GM19035 (cell line): ENCODE results near the gene TSPAN18.

Experiments used
- ATAC-seq: cut with Tn5 transposase; IDR thresholded peaks from one replicate; pipeline ENCODE4 v1.9.1; 2021; ENCODE audit not compliant: unreplicated experiment

The TSPAN18 gene, protein sequence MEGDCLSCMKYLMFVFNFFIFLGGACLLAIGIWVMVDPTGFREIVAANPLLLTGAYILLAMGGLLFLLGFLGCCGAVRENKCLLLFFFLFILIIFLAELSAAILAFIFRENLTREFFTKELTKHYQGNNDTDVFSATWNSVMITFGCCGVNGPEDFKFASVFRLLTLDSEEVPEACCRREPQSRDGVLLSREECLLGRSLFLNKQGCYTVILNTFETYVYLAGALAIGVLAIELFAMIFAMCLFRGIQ

DNA sequence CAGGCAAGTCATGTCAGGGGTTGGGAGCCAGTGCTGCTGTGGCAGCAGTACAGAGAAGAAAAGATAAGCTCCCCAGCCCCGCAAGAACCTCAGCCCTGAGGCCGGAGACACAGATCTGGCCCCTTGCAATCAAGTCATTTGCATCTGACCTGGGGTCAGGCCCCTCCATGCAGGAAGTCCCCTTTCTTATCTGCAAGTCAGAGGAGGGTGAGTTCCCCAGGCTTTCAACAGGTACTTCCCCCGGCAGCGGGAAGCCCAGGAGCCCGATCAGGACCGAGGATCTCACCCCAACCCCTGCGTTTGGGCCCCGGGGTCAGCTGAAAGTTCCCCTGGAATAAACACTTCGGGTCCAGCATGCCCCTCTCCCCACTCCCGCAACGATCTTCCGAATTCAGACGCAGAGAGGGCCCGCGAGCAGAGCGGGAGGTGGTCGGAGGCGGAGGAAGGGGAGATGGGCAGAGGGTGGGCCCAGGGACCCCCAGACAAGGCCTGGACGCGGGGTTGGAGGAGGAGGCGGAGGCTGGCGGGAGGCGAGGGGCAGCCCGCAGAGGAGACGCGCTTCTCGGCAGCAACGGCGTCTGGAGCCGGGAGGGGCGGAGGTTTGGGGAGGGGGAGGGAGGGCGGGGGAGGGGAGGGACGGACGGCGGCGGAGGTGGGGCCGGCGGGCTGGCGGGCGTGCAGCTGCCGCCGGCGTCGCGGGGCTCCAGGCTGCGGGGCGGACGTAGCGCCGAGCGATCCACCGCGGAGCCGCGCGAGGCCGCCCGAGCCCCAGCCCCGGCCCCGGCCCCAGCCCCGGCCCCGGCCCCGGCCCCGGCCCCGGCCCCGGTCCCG is at the start of gene TSPAN18:
TSPAN18 (plus strand) TSS at position 680 of the 831 bp plus-strand sequence. CDS start 179,455 bp downstream, outside the sequence.
- ATAC-seq: peak; percentile 77

DNA sequence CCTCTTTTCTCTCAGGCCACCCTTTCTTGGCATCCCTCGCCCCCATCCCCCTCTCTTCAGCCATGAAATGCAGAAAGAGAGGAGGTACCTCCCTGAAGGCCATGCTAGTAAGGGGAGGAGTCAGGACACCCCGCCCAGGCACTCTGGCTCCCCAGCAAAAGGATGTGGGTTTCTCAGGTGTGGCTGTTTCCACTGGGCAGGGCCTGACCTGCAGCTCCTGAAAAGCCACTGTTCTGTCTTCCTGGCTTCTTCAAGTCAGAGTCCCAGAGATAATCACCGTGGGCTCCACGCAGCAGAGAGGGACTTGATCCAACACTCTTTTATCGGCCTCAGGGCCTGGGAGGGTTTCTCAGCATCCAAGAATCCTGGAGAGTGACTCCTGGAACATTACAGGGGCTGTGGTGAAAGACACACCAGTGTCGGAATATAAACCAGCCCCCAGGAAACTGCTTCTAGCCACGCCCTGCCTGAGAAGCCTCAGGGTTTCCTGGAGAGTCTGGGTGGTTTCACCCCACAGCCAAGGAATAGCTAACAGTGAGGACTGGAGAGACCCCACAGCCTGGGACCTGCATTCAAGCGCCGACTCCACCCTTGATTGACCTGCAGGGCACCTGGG is 45.7 kb upstream of the TSPAN18 start:
- no peak for ATAC-seq

DNA sequence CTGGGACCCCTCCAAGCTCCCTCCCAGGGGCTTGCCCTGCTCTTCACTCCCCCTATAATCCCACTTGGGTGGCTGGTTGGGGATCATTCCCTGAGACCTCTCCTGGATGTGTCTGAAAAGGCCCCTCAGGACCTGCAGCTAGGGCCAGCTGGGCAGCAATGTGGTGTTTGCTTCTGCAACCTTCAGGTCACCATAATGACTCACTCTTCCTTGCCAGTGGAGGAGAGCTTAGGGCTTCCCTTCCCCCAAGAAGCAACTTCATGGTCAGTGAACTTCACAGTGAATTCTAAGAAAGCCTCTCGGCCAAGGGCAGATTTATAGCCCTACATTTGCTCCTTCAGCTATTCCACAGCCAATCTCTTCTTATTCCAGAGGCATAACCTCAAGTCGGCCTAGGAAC is 45.1 kb upstream of the TSPAN18 start:
- ATAC-seq: no peak

DNA sequence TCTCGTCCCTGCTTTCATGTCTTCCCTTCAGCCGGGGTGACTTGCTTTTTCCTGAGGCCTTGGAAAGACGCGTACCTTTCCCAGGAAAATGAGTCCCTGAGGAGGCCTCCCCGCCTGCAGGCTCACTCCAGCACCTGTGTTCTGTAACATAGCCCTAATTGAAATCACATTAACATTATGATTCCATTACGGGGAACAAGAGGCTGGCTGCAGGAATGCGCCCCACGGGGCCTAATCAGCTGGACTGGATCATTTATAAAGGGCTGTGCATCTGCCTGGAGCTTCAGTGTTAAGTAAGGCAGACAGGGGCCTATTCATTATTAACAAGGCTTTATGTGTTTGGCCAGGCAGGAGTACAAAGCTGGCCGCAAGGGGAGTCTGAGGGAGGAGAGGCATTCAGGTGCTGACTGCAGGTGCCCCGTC is 41.9 kb upstream of the TSPAN18 start:
- ATAC-seq: no peak

DNA sequence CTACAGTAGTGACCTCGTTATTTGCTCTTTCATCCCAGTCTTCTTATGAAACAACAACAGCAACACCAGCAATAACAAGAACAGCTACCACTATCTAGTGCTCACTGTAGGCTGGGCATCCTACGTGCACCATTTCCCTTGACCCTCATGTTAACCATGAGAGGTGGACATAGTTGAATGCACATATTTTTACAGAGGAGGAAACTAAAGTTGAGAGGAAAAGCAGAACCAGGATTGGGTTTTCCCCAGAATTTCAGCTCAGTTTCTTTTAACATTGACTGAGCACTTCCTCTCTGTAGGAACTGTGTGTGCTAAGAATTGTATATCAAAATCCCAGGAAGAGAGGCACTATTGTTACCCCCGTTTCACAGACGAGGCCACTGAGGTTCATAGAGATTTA is 39.4 kb upstream of the TSPAN18 start:
- no peak for ATAC-seq

DNA sequence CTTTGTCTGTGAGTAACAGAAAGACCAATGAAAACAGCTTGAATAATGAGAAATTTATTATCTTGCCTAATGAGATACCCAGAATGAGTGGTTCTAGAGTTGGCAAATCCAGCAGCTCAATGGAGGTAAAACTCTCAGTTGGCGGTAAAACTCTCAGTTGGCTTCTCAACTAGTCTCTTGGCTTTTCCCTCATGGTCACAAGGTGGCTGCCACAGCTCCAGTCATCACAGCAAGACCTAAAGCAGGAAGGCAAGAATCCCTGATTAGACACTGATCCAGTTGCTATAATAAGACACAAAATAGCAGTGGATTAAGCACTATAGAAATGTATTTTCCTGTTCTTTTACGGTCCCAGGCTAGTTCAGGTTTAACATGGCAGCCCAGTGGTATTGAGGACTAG is 37.5 kb upstream of the TSPAN18 start:
- no peak for ATAC-seq

DNA sequence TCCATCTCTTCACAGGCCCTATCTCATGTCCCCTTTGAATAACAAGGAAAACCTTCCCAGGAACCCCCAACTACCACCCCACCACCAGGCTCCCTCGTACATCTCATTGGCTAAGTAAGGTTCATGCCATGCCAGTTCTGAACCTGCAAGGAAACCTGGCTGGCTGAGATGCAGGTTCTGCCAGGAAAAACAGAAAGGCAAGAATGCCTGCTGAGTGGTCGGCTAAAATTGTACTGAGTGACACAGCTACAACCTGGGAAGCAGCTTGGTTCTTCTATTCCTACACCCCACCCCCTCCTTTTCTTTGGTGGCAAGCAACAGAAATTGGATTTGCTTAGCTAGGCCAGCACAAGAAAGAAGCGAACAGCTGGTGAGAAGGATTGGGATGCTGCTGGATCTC is 36.1 kb upstream of the TSPAN18 start:
- no peak for ATAC-seq

DNA sequence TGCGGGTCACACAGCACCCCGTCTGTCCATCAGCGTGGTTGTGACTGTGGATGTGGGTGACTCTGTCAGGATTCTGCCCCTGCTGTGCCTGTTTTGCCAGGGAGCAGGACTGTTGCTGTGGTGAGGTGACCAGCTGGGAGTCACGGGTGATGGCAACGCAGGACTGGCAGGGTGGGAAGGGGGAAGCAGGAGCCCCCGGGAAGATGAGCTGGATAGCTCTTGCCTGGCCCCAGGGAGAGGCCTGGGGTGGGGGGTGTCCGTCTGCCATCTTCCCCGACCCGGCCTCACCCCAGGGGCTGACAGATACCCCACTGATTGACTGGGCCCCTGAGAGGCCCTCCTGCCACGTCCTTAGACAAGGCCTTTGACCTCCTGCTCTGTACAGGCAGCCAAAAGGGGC is 34.3 kb upstream of the TSPAN18 start:
- ATAC-seq: no peak

DNA sequence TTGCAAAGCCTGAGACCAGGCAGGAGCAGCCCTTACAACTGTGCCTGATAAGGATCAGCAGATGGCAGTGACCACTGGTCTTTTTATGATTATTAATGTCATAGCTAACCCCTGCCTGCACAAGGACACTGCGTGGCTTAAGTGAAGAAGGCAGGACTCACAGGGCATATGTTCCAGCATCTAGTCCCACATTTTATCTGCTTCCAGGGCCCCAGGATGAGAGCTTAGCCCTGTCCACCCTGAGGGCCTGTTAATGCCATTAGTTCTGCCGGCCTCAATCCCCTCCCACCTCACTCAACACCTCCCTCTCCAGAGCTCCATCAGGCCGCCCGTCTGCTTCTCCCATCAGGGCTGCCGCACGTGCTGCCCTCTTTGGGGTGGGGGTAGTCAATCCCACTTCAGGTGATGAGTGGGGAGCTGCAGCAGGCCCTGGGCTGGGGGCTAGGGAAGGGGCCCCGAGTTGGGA is 33.1 kb upstream of the TSPAN18 start:
- no peak for ATAC-seq

DNA sequence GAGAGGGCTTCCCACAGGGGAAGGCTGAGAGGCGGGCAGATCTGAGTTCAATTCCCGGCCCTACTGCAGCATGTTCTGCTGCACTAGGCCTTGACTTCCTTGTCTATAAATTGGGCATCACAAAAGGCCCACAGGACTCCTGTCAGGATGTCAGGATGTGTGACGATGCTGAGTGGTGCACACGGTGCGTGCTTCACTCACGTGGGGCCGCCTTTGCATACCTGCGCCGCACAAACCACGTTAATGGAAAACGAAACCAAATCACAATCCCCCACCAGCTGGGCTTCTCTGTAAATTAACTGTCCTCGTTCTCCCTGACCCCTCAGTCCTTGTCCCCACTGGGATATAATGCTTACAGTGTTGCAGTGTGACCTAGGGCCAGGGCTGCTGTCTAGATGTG is 32.3 kb upstream of the TSPAN18 start:
- ATAC-seq: no peak

DNA sequence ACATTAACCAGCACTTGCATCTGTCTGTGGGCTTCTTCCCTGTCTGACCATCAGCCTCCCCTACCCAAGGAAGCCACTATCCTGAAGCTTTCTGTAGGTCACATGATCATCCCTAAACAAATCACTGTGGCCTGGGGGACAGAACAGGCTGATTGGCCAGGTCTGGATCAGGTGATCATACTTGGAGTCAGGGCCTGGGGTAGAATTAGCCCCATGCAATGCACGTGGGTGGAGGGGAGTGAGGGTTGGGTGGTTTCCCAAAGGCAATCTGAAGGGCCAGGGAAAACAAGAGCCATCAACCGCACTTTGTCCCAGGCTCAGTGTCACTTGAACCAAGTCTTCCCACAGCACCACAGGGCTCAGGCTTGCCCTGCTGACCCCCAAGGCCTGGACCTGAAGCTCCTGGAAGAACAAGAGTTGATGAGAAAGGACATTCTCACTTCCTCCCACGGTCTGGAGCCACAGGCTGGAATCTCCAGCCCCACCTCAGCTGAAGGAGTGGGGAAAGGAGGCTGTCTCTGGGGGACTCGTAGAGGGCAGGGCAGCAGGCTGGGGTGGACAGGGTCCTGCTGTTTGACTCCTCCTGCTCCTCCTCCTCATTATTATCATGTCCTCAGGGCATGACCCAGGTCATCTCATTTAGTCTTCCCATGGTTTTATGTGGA is 31.5 kb upstream of the TSPAN18 start:
- no peak for ATAC-seq

DNA sequence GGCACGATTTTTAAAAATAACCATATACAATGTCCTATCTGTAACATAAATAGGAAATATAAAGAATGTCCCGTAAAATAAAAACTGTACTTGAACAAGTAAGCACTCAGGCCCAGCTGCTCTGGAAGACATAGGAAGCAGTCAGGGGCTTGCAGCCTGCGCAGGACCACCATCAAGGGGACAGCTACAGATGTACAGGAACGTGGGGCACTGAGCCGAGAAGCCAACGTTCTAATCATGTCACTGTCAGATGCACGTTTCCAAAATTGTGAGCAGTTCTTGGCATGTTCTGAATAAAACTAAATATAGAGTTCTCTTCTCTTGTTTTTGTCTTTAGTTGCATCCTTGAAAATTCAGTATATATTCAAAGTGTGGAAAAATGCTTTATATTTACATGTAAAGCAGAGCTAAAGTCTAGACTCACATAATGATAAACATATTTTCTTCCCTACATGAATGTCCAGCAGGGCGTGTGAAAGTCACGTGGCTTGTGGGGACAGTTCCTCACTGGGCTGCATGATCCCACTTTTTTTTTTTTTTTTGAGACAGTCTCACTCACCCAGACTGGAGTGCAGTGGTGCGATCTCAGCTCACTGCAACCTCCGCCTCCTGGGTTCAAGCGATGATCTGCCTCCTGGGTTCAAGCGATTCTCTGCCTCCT is 28.4 kb upstream of the TSPAN18 start:
- ATAC-seq: no peak

DNA sequence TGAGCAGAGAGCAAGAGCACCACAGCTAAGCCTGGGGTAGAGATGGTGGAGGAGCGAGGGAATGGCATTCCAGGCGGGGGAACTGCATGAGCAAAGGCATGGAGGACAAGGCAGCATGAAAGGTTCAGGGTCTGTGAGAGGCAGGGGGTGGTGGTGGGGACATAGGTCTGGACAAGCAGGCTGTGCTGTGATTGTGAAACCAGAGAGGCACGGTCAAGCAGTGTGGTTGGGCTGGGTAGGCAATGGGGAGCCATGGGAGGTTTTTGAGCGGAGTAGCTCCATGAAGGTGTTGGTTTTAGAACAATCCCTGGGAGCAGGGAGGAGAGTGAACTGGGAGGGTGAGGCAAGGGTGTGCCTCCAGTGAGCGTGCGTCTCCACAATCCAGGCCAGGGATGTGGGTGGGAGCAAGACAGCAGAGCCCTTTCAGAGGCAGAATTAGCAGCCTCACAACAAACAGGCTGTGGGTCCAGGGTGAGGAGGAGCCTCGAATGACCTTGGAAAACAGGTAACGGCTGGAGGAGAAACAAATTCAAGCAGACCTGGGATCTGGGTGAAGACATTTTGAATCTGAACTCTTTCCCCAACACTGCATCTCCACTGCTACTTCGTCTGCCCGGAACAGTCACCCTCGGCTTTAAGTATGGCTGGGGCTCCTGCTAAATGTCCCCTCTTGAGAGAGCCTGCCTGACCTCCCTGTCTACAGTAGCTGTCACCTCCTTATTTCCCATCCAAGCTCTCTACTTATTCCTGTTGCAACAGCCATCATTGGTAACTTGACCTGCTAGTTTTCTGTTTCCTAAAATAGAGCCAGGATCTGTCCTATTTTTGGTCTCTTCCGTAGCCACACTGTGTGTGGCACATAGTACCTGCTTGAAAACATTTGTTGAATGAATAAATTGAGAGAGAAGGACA is 27.0 kb upstream of the TSPAN18 start:
- ATAC-seq: no peak

DNA sequence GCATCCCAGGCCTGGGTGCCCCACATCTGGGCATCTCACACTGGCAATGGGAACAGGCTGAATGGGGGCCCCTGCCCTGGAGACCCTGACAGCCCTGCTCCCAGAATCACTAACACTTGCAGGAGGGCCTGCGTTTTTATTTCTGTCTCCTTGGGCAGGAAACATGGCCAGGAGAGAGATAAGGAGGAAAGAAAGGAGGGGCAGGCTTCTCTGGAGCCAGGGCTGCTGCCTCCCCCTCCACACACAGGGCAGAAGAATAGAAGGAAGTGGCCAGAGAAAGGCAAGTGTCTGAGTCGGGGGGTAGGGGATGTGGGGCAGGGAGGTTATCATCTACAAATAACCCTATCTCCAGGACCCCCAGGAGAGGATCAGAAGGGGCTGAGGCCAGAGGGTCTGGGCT is 25.5 kb upstream of the TSPAN18 start:
- ATAC-seq: no peak

DNA sequence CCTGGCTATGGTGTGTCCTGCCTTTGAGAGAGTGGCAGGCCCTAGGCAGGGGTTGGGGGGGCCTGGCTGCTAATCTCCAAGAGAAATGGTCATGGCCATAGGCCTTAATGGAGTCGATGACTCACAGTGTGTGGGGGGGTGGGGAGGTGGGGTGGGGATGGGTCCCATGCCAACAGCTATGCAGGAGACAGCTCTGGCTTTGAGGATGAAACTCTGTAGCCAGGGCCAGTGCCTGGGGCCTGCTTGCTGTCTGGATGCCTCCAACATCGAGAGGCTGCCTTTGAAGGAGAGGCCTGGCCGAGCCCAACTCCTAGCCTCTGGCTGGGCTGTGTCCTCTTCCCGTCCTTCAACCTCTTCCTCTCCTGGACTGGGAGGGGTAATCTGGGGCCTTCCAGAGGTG is 23.9 kb upstream of the TSPAN18 start:
- no peak for ATAC-seq

DNA sequence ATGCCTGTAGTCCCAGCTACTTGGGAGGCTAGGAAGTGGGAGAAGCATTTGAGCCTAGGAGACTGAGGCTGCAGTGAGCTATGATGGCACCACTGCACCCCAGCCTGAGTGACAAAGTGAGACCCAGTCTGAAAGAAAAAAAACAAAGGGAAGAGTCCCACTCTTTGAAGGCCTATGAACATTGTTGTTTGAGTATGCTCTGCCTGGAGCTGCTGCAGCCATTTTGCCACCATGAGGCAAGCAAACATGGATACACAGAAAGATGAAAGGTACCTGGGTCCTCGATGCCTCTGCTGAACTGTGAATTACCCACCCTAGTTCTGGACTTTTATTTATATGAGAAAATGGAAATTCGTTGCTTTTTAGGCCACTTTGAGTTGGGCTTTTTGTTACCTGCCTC is 19.7 kb upstream of the TSPAN18 start:
- ATAC-seq: no peak

DNA sequence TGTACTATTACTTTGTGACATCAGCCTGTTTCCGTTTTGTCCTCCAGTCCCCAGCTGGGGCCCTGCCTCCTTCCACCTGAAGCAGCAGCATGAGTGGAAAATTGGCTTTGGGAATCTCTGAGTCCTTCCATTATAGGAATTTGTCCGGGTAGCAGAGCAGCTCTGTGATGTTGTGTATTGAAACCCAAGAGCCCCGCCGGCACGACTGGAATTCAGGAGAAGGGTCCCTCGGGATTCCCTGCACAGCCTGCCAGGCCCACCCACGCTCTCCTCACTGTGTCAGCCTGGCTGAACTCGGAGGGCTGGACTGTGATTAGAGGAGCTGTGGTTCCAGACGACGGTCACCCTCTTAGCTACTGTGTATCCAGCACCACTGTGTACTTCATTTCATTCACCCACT is 18.8 kb upstream of the TSPAN18 start:
- no peak for ATAC-seq

DNA sequence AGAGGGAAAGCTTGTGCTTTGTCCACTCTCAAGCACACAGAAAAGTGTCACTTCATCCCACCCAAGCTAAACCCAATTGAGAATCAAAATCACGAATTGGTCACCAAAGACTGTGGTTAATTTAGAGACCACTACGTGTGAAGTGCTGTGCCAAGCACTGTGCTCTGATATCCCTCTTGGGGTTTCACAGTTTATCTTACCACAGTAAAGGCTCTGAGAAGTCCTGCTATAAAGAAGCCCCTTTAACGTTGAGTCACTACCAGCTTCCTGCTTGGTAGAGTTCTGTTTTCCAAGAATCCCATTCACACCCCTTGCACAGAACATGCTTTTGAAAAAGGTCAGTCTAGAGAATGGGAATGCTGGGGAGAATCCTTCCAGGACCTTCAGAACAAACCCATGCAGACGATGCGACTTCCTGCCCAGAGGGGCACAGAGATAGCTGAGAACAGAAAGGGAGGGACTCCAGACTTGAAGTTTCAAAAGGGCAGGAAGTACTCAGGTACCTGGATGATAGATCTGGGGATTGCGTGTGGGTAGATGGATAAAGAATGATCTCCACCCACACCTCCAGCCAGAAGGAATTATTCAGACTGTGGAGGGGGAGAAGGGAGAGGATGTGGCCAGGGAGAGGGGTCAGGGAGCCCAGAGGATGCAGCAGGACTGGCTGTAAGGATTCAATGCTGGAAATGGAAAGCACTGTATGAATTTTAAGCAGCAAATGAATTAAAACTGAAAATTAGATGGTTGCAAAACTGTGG is 18.1 kb upstream of the TSPAN18 start:
- ATAC-seq: no peak

DNA sequence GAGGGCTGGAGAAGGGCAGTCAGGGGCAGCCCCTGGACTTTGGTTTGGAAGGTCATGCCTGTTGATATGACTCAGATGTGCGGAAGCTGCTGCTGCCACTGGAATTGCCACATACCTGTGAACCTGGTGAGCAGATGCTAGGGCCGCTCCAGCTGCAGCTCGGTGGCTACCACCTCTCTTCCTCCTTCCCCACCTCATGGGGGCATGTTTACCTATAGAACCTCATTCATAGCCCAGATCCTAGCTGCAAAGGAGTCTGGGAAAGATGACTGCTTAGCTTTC is 17.5 kb upstream of the TSPAN18 start:
- no peak for ATAC-seq
